ENCODE data around the gene SLC35F3.
"Not testable (repeated sequence)": the region's sequence is repeated elsewhere in the genome, so short reads cannot be mapped to it uniquely, and the experiment has no call there.

SLC35F3 gene

GRCh38 chr1:234300096-234300495 lies 395.6 kb downstream of the SLC35F3 start:
- DNase-seq = no peak

GRCh38 chr1:234301663-234302062 lies 397.2 kb downstream of the SLC35F3 start:
- not testable (repeated sequence) for DNase-seq

- no peak for DNase-seq
These were observed 398.0 kb downstream of the SLC35F3 start for GRCh38 chr1:234302354-234302962.

- no peak for DNase-seq
These were observed 398.8 kb downstream of the SLC35F3 start for GRCh38 chr1:234303231-234303630.

GRCh38 chr1:234307726-234308125 lies 403.2 kb downstream of the SLC35F3 start:
- DNase-seq = no peak

GRCh38 chr1:234309243-234309597 lies 404.7 kb downstream of the SLC35F3 start:
- DNase-seq = no peak

GRCh38 chr1:234309598-234310459 lies 405.4 kb downstream of the SLC35F3 start:
- peak; percentile 82 for DNase-seq

- no peak for DNase-seq
These were observed 406.0 kb downstream of the SLC35F3 start for GRCh38 chr1:234310460-234310817.

- DNase-seq = no peak
These were observed 406.9 kb downstream of the SLC35F3 start for GRCh38 chr1:234311414-234311813.

- peak; percentile 44 for DNase-seq
These were observed 408.7 kb downstream of the SLC35F3 start for GRCh38 chr1:234313171-234313570.

- DNase-seq = peak; percentile 37
These were observed 410.6 kb downstream of the SLC35F3 start for GRCh38 chr1:234315091-234315541.

GRCh38 chr1:234315588-234315987 lies 411.1 kb downstream of the SLC35F3 start:
- peak; percentile 47 for DNase-seq

GRCh38 chr1:234316486-234316885 lies 412.0 kb downstream of the SLC35F3 start:
- DNase-seq = no peak

GRCh38 chr1:234316937-234317336 lies 412.5 kb downstream of the SLC35F3 start:
- no peak for DNase-seq

GRCh38 chr1:234320069-234320468 lies 415.6 kb downstream of the SLC35F3 start:
- DNase-seq = no peak

- DNase-seq = no peak
These were observed 416.1 kb downstream of the SLC35F3 start for GRCh38 chr1:234320549-234320948.

GRCh38 chr1:234321231-234321630 lies 416.8 kb downstream of the SLC35F3 start:
- DNase-seq = no peak

- DNase-seq = no peak
These were observed 417.6 kb downstream of the SLC35F3 start for GRCh38 chr1:234322097-234322496.

GRCh38 chr1:234322979-234323378 lies 418.5 kb downstream of the SLC35F3 start:
- peak; percentile 72 for DNase-seq

GRCh38 chr1:234324821-234325220 lies 420.3 kb downstream of the SLC35F3 start:
- no peak for DNase-seq

GRCh38 chr1:234325878-234326496 lies 421.5 kb downstream of the SLC35F3 start:
- peak; percentile 28 for DNase-seq

GRCh38 chr1:234326497-234327366 lies 422.3 kb downstream of the SLC35F3 start:
- peak; percentile 79 for DNase-seq

Data from stimulated activated CD4-positive, alpha-beta T cell treated with anti-CD3 and anti-CD28 coated beads, Interleukin-15, amount 100 ng/mL, for 24 hours (primary cell).